SH-SY5Y (cell line): ENCODE measurements around the gene TUBA4B.

Experiments used
- GATA2 ChIP-seq: IDR thresholded peaks from 2 replicates; pipeline ENCODE4 v1.6.1; 2011; ENCODE audit warnings: mild to moderate bottlenecking, low read depth, low read length
- GATA3 ChIP-seq: IDR thresholded peaks from 2 replicates; pipeline ENCODE4 v1.6.1; 2011; ENCODE audit warnings: low read depth, mild to moderate bottlenecking, low read length, moderate library complexity

DNA sequence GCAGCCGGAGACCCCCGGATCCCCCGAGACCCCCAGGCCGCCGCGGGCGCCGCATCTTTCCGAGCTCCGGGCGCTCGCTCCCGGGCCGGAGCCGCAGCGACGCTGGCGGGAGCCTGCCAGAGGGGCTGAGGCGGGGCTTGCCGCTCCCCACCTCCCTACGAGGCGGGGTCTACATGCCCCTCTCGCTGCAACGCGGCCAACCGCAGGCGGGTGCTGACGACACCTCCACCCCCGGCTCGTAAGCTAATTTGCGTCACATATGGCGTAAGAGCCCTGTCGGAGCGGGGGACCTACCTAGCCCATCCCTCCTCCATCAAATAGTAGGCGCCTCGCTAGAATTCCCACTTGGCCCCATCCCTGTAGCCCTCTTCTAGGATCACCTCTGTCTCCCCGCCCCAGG lies 56.2 kb downstream of the TUBA4B start, which contains the start of gene PTPRN:
- TF ChIP-seq GATA2 (no peak), GATA3 (no peak)
